Neutrophil (primary cell): ENCODE results near the gene NAA40.

ENCODE experiments used
- H3K27ac ChIP-seq: fragments of 200-600 bp; sonication (generic); 2 replicates; pipeline ENCODE4 v1.5.1; 2016; ENCODE audit warnings: mild to moderate bottlenecking, moderate library complexity
- H3K27me3 ChIP-seq: fragments of 200-600 bp; sonication (generic); 2 replicates; pipeline ENCODE4 v1.6.0; 2016; ENCODE audit warnings: mild to moderate bottlenecking
- H3K36me3 ChIP-seq: fragments of 200-600 bp; sonication (generic); 2 replicates; pipeline ENCODE4 v1.5.1; 2017
- H3K4me1 ChIP-seq, 2 experiments: fragments of 200-600 bp in 1 of 2; sonication (generic) in 1 of 2; 1 replicate in 1 of 2; 2 replicates in 1 of 2; pipeline versions ENCODE4 v1.5.1 to v1.6.1; 2013 to 2016; ENCODE audit warnings: low read depth in 1 of 2, low read length in 1 of 2, mild to moderate bottlenecking in 1 of 2, moderate library complexity in 1 of 2; ENCODE audit not compliant: control insufficient read depth in 1 of 2, insufficient read depth in 1 of 2
- H3K4me3 ChIP-seq, 2 experiments: fragments of 200-600 bp in 1 of 2; sonication (generic) in 1 of 2; 1 replicate in 1 of 2; 2 replicates in 1 of 2; pipeline ENCODE4 v1.5.1; 2013 to 2016; ENCODE audit warnings: low read depth in 1 of 2, low read length in 1 of 2, mild to moderate bottlenecking in 1 of 2, moderate library complexity in 1 of 2
- H3K9me3 ChIP-seq: fragments of 200-600 bp; sonication (generic); 2 replicates; pipeline ENCODE4 v1.5.1; 2016
- TF ChIP-seq, protein P1 (sequence below): fragments of 200-600 bp; sonication (generic); IDR thresholded peaks from 2 replicates; pipeline ENCODE4 v1.5.1; 2016; ENCODE audit warnings: antibody characterized with exemption

The NAA40 gene

DNA sequence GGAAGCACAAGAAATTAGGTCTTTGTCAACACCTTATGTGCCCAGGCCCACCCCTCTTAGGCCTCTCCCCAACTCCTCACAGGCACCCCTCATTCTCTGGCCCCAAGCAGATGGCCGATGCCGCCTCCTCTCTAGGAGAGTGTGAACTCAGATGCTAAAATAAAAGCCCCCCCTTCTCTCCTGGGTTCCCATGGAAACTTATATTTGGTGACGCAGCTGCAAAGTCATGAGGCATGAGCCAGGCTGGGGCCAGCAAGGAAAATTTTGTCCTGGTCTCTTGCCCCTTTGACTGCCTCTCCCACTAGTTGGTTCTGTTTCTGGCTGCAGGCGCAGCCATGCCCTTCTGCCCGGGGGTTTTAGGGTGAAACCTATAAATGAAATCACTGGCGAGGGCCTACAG lies 33.6 kb upstream of the NAA40 start:
- no peak overlapping the region for H3K4me3 ChIP-seq
- no peaks in the 10 kb centered on the region for H3K27me3 ChIP-seq
- H3K9me3 ChIP-seq = no peaks in the 10 kb centered on the region
- H3K27ac ChIP-seq = no peak overlapping the region
- peaks cover 100% of the 10 kb centered on the region for H3K36me3 ChIP-seq
- H3K4me1 ChIP-seq = peaks cover 0 to 4% of the 10 kb centered on the region in 2 experiments
- TF ChIP-seq, protein P1, sequence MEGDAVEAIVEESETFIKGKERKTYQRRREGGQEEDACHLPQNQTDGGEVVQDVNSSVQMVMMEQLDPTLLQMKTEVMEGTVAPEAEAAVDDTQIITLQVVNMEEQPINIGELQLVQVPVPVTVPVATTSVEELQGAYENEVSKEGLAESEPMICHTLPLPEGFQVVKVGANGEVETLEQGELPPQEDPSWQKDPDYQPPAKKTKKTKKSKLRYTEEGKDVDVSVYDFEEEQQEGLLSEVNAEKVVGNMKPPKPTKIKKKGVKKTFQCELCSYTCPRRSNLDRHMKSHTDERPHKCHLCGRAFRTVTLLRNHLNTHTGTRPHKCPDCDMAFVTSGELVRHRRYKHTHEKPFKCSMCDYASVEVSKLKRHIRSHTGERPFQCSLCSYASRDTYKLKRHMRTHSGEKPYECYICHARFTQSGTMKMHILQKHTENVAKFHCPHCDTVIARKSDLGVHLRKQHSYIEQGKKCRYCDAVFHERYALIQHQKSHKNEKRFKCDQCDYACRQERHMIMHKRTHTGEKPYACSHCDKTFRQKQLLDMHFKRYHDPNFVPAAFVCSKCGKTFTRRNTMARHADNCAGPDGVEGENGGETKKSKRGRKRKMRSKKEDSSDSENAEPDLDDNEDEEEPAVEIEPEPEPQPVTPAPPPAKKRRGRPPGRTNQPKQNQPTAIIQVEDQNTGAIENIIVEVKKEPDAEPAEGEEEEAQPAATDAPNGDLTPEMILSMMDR = no peak

DNA sequence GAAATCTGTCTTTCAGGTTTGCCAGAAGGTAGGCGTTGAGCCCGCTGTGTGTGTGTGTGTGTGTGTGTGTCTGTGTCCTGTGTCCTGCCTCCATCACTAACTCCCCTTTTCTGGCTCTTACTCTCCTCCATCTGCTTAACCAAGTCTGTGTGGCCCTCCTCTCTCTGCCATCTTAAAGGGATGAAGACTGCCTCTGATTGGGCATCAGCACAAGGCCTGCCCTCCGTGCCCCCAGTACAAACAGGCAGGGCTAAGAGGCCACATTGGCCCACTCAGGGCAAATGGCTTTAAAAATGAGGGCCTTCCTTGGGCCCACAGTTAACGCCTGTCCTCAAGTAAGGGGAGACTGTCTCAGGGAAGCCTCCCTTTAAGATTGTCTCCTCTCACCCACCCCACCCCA lies 32.7 kb upstream of the NAA40 start:
- Histone ChIP-seq H3K27ac (peak overlapping the region; percentile 36), H3K36me3 (peaks cover 99% of the 10 kb centered on the region), H3K4me1 (peaks cover 0 to 4% of the 10 kb centered on the region in 2 experiments), H3K27me3 (no peaks in the 10 kb centered on the region), H3K9me3 (no peaks in the 10 kb centered on the region), H3K4me3 (no peak overlapping the region)
- TF ChIP-seq, protein P1 = no peak

DNA sequence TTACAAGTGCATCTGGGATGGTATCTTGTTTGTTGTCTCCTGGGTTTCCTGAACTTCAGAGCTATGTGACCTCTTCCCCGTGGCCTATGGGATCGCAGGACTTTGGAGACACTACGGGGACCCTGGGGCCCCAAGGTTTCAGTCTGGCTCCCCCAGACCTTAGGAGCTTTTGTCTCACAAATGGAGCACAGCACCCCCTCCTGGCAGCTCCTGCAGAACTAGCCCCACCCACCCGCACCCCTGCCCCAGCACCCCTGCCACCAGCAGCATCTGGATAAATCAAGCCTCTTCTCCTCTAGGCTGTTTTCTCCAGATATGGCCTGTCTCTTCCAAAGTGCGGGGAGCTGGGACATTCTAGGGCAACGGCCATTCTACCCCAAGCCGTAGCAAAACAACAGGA lies 32.2 kb upstream of the NAA40 start:
- Histone ChIP-seq H3K27me3 (no peaks in the 10 kb centered on the region), H3K9me3 (no peaks in the 10 kb centered on the region), H3K27ac (peak overlapping the region; percentile 36), H3K4me1 (peaks cover 0 to 4% of the 10 kb centered on the region in 2 experiments), H3K4me3 (no peak overlapping the region), H3K36me3 (peaks cover 98% of the 10 kb centered on the region)
- TF ChIP-seq, protein P1 = no peak

DNA sequence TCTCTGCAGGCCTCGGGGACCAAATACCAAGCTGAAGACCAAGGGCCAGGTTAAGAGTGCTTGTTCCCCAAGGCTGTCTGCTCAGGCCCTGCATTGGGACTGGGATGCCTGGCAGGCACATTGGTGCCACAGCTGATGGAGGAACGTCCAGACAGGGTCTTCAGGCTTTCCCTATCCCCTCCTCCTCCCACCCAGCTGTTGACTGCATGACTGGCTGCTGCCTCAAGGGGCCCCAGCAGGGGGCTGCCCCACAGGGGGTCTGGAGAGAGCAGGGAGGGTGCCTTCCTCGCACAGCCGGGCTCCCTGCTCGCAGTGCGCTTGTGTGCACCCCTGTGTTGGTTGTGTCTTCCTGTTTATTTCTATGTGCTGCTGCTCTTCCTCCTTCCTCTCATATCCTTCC lies 31.7 kb upstream of the NAA40 start:
- Histone ChIP-seq H3K36me3 (peaks cover 94% of the 10 kb centered on the region), H3K4me1 (peaks cover 0 to 4% of the 10 kb centered on the region in 2 experiments)
- TF ChIP-seq, protein P1 = no peak

DNA sequence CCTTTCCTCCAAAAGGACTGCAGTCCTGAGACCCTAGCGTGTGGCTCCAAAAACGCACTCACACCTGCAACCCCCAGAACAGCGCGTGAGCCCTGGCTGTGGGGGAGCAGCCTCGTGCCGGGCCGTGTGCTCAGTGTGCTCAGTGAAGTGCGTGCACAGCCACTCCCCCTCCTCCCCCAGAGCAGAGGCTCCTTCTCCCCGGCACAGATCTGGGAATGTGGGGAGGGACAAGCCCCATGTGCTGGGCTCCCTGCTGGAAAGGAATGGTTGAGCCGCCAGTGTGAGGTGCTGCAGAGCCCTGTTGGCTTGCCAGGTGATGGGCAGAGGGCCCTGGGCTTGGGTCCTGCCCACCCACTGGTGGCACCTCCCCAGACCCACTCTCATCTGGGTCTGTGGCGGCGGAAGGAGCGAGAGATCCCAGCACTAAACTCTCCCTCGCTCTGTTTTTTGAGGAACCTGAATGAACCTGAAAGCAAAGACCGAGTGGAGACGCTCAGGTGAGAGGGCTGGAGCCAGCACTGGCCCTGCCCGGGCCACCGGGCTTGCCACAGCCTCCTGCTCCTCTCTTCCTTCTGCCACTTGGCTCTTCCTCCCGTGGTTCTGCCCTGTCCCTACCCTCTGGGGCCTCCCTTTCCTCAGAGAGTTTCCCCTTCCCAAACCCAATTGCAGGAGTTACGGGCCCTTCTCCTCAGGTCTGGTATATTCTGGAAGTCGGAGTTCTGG lies 30.8 kb upstream of the NAA40 start:
- Histone ChIP-seq H3K9me3 (no peaks in the 10 kb centered on the region), H3K4me3 (no peak overlapping the region), H3K27me3 (no peaks in the 10 kb centered on the region), H3K4me1 (peaks cover 0 to 4% of the 10 kb centered on the region in 2 experiments), H3K36me3 (peaks cover 85% of the 10 kb centered on the region), H3K27ac (no peak overlapping the region)
- TF ChIP-seq, protein P1 = no peak

More for the DNA sequence above, 31.7 kb upstream of the NAA40 start:
- Histone ChIP-seq H3K9me3 (no peaks in the 10 kb centered on the region), H3K27ac (peak overlapping the region; percentile 35), H3K27me3 (no peaks in the 10 kb centered on the region), H3K4me3 (no peak overlapping the region)
